PC-3 (cell line): ENCODE data around the gene ME1.

Source experiments
- EZH2 ChIP-seq: fragments of 300-600 bp; sonication (generic); IDR thresholded peaks from one replicate; pipeline ENCODE4 v1.6.1; 2017; ENCODE audit warnings: antibody characterized with exemption, mild to moderate bottlenecking, low read length; ENCODE audit not compliant: unreplicated experiment
- EZH2phosphoT487 ChIP-seq: fragments of 300-600 bp; sonication (generic); IDR thresholded peaks from 2 replicates; pipeline ENCODE4 v1.6.1; 2018; ENCODE audit warnings: mild to moderate bottlenecking, antibody characterized with exemption, low read length, borderline replicate concordance
- TF ChIP-seq, protein P1 (sequence below): fragments of 300-600 bp; sonication (generic); conservative IDR thresholded peaks from 2 replicates; pipeline ENCODE4 v1.5.1; 2017; ENCODE audit warnings: antibody characterized with exemption, low read depth, mild to moderate bottlenecking, low read length

DNA sequence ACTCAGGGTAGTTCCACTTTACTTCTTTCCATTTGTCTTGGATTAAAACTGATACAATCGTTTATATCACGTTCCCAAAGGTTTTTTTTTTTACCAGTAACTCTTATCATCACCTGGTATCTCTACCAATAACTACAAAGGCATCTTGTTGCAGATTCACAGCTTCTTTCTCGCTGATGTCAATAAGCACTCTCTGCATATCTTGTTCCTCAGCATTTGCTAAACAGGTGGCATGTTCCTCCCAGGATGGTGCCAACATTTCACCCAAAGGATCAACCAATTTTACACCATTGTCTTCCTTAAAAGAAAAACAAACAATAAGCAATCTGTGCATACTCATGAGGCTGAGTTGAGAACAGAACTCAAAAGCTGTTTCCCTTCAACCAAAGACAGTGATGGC, 242.3 kb downstream of the ME1 start:
- TF ChIP-seq, protein P1, sequence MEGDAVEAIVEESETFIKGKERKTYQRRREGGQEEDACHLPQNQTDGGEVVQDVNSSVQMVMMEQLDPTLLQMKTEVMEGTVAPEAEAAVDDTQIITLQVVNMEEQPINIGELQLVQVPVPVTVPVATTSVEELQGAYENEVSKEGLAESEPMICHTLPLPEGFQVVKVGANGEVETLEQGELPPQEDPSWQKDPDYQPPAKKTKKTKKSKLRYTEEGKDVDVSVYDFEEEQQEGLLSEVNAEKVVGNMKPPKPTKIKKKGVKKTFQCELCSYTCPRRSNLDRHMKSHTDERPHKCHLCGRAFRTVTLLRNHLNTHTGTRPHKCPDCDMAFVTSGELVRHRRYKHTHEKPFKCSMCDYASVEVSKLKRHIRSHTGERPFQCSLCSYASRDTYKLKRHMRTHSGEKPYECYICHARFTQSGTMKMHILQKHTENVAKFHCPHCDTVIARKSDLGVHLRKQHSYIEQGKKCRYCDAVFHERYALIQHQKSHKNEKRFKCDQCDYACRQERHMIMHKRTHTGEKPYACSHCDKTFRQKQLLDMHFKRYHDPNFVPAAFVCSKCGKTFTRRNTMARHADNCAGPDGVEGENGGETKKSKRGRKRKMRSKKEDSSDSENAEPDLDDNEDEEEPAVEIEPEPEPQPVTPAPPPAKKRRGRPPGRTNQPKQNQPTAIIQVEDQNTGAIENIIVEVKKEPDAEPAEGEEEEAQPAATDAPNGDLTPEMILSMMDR, result no peak
- no peak for TF ChIP-seq EZH2phosphoT487
- no peak for TF ChIP-seq EZH2
